Astrocyte of the hippocampus (primary cell): ENCODE data around the gene ALKBH6.
"Not testable (repeated sequence)": the region's sequence is repeated elsewhere in the genome, so short reads cannot be mapped to it uniquely, and the experiment has no call there.

Source experiments
- DNase-seq: peaks from one replicate; pipeline ENCODE4 v3.0.0; 2011; ENCODE audit warnings: low read depth, low spot score

ALKBH6 gene

GRCh38 chr19:35992907-35993765 lies 20.9 kb downstream of the ALKBH6 start:
- DNase-seq, result no peak

DNA sequence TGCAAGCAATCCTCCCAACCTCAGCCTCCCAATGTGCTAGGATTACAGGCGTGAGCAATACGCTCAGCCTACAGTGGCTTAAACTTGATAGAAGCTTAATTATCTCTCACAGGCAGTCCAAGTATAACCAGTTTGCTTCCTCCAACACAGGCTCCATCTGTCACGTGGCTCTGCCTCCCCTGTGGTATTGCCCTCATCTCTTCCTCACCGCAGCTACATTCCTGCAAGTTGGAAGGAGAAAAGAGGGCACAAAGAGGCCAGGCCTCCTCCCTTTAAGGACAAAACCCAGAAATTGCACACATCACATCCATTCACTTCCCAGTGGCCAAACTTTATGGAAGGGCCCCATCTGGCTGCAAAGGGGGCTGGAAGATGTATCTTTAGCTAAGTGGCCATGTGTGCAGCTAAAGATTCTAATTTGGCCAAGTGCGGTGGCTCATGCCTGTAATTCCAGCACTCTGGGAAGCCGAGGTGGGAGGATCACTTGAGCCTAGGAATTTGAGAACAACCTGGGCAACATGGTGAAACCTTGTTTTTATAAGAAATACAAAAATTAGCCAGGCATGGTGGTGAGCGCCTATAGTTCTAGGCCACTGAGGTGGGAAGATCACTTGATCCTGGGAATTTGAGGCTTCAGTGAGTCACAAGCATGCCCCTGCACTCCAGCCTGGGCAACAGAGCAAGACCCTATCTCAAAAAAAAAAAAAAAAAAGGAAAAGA lies 22.1 kb downstream of the ALKBH6 start:
- peak; percentile 35 for DNase-seq

DNA sequence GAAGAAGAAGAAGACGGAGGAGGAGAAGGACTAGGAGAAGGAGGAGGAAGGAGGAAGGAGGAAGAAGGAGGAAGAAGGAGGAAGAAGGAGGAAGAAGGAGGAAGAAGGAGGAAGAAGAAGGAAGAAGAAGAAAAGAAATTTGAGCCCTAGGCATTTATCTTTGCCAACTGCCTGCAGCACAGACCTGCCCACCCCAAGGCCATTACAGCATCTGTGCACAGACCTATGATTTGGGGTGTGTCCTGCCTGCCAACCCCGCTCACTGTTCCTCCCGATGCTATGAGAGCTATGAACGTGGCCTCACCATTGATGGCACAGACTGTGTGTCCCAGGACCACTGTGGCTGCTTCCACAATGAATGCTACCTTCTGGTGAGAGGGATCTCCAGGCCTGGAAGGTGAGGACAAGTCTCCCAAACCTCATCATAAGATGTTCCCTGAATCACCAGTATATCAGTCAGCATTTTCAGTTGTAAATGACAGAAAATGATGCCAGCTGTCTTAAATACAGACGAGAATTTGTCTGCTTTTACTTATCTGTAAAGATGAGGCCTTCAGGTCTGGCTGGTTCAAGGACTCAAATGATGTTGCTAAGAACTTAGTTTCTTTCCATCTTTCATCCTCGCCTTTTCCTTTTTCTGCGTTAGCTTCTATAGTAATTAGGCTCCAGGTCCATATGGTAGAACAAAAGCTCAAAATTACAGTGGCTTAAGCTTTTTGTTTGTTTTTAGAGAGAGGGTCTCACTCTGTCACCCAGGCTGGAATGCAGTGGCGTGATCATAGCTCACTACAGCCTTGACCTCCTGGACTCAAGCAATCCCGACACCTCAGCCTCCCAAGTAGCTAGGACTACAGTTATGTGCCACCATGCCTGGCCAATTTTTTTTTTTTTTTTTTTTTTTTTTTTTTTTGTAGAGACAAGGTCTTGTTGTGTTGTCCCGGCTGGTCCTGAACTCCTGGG lies 23.0 kb downstream of the ALKBH6 start:
- no peak for DNase-seq

- no peak for DNase-seq
Observed at GRCh38 chr19:35990156-35990555, 23.9 kb downstream of the ALKBH6 start.

DNA sequence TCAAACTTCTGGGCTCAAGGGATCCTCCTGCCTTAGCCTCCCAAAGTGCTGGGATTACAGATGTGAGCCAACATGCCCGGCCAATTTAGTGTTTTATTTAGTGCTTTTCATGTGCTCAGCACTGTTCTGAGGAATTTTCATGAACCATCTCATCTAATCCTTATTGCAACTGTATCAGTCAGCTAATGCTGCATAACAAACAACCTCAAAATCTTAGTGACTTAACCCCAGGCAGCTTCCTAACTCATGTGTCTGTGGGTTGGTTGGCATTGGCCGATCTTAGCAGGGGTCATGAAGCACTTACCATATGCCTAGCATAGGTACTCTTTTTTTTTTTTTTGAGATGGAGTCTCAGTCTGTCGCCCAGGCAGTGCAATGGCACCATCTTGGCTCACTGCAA lies 25.2 kb downstream of the ALKBH6 start:
- no peak for DNase-seq

DNA sequence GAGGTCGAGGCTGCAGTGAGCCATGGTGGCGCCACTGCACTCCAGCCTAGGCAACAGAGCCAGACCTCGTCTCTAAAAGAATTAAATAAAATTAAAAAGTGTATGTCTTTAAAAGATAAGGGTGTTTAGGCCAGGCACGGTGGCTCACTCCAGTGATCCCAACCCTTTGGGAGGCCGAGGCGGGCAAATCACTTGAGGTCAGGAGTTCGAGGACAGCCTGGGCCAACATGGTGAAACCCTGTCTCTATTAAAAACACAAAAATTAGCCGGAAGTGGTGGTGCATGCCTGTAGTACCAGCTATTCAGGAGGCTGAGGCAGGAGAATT lies 26.5 kb downstream of the ALKBH6 start:
- DNase-seq, result no peak

DNA sequence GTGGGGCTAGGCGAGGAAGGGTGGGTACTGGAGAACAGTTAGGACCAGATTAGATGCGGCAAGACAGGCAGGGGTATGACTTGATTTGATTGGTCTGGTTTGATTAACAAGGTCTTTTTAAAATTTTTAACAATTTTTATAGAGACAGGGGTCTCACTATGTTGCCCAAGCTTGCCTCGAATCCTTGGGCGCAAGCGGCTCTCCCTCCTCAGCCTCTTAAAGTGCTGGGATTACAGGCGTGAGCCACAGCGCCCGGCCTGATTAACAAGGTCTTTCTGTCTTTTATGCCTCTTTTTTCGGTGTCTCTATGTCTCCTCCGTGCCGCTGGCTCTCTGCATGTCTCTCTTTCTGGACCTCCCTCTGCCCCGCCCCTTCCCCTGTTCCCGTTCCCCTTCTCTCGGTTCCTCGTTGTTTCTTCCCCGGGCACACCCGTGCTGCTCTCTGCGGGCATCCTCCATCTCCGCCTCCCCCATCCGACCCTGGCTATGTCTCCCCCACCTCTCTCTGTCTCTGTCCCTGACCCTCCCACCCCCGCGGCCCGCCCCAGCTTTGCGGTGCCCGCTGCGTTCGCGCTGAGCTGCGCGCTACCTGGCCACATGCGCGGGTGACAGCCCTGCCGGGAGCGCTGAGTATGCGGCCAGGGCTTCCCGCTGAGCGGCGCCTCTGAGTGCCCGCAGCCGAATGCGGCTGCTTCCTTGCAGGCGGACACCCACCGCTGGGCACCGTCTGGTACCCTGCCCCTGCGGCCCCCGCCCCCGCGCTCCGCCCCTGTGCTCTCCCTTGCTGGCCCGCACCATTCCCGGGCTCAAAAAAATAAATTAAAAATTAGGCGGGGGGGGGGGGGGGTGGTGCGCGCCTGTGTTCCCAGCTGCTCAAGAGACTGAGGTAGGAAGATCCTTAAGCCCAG lies 27.1 kb downstream of the ALKBH6 start:
- DNase-seq, result peak; percentile 46

DNA sequence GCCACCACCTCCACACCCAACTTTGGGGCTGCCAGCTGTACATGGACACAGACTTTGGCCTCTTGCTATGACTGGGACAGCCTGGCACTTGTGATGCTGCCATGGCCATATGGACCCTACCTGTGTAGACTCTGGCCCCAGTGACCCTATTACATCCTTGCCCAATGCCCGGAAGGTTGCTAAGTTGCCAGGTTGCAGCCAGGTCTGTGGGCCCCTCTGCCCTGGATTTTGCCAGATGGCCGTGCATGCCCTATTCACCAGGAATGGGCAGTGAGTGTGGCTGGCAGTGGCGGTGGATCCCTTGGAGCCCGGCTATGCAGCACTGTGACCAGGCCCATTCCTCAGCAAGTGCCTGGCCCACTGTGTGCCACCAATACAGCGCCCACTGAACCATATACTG lies 27.9 kb downstream of the ALKBH6 start:
- no peak for DNase-seq

DNA sequence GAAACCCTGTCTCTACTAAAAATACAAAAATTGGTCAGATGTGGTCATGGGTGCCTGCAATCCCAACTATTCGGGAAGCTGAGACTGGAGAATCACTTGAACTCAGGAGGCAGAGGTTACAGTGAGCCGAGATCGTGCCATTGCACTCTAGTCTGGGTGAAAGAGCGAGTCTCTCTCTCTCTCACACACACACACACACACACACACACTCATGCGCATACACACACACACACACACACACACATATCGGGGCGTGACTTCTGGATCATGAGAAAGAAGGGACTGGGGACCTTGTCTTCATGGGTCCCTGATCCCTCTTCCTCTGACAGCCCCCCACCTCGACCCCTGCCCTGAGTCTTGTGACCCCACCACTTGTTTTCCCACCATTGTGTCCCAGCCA lies 30.8 kb downstream of the ALKBH6 start:
- no peak for DNase-seq

DNA sequence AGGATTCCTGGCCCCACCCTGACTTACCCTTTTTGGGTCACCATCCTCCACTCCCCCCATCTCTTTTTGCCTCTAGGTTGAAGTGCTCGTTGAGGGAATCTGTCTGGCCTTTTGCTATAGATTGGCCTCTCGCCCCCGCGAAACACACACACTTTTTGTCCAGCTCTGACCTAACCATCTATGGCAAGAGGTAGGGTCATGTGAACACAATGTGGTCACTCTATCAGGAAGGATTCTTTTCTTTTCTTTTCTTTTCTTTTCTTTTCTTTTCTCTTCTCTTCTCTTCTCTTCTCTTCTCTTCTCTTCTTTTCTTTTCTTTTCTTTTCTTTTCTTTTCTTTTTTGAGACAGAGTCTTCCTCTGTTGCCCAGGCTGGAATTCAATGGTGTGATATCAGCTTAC lies 33.0 kb downstream of the ALKBH6 start:
- DNase-seq, result not testable (repeated sequence)

DNA sequence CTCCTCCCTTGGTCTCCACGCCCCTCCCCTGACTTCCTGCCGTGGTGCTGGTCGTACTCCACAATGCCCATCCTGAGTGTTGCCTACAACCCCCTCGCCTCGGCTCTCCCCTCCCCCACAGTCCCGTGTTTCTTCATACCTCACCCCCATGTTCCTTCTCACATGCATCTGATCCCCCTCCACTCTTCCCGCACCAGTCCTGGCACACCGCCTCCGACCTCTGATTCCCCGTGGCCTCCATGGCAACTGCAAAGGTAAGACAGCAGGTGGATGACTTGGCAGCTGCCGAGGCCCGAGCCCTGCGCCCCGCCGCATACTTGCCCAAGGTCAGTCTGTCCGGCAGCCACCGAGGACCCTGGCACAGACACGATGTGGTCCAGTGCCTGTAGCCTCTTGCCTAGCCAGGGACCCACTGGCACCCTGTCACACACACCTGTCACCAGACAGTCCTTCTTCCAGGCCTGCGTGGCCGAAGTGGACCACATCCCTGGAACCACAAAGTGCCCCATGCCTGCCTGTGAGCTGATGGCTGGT lies 35.1 kb downstream of the ALKBH6 start:
- DNase-seq, result no peak

GRCh38 chr19:35978271-35978670 lies 35.7 kb downstream of the ALKBH6 start:
- DNase-seq, result no peak

GRCh38 chr19:35977446-35978222 lies 36.4 kb downstream of the ALKBH6 start:
- DNase-seq, result no peak

DNA sequence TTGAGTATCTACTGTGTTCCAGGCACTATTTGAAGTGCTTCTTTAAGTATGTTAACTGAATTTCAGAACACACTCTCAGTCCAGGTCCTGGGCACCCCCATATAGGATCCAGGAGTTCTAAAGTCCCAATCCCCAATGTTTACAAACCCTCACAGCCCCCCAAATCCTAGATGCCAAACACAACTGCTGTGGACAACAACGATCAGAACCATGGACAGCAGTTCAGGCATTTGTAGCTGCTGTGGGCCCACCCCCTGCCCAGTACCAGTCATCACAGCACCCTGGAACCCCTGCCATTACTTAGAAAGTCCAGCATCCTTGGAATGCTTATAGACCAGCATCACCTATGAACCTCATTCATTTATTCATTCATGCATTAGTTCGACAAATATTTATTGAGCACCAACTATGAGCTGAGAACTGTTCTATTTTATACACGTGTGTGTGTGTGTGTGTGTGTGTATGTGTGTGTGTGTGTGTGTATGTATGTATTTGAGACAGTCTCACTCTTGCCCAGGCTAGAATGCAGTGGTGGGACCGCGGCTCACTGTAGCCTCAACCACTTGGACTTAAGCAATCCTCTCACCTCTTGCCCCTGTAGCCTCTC lies 38.3 kb downstream of the ALKBH6 start:
- DNase-seq, result peak; percentile 61

DNA sequence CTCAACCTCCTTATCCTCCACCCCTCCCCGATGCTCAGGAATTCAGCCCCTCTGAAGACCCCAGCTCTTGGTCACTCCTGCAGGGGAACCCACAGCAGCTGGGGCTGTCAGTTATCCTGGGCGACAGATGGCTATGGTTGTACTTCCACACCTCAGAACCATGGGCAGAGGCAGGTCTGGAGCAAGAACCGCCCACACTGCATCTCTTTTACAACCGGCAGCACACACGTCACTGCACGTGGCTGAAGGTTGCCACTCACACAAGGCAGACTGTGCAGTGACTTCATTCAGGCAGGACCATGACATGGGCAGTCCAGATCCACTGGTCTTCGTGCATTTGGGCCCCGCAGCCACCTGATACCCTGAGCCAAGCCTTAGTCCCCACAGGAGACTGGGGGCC lies 40.5 kb downstream of the ALKBH6 start:
- no peak for DNase-seq

DNA sequence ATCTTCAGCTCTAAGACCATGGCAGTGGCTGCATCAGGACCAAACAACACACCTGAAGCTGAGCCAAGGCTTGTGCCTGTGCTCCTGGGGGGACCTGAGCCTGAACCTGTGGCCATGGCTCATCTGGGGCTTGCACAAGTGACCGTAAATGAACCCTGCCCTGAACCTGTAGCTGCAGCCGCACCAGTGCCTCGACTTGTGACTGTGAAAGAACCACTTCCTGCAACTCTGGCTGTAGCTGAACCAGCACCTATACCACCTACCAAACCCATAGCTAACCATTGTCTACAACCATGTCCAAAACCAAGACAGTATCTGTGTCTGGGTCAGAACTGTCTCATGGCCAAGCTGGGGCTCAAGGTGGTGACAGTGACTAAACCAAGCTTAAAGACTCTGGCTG lies 47.2 kb downstream of the ALKBH6 start:
- DNase-seq, result no peak

GRCh38 chr19:35963514-35963913 lies 50.5 kb downstream of the ALKBH6 start:
- peak; percentile 85 for DNase-seq

GRCh38 chr19:35960432-35960972 lies 53.5 kb downstream of the ALKBH6 start:
- no peak for DNase-seq

DNA sequence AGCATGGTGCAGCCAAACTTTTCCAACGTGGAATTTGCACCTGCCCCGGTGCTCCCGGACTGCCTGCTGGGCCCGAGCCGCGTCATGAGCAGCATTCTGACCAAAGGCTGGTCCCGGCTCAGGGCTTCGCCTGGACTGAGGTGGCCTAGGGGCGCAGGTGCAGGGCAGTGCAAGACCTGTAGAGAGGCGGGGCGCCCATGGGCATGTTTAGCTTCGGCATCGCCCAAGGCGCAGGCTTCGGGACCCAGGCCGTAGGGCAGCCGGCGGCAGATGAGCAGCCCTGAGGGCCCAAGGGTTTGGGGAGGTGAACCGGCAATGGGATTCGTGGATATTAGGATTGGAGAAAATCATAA lies 54.1 kb downstream of the ALKBH6 start:
- no peak for DNase-seq
